ENCODE results near the gene MARK2. TPM values are rescaled to one million over a fixed set of nuclear protein-coding genes. Genes with fewer than 3 reads are reported as not detected.

The MARK2 gene
- total and polyA plus RNA-seq, 2 of the 8 experiments (the other 6 are each of a cell fraction or from before 2014, with no cell fraction given) = 19.3 to 58.5 TPM

DNA sequence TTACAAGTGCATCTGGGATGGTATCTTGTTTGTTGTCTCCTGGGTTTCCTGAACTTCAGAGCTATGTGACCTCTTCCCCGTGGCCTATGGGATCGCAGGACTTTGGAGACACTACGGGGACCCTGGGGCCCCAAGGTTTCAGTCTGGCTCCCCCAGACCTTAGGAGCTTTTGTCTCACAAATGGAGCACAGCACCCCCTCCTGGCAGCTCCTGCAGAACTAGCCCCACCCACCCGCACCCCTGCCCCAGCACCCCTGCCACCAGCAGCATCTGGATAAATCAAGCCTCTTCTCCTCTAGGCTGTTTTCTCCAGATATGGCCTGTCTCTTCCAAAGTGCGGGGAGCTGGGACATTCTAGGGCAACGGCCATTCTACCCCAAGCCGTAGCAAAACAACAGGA is 67.7 kb downstream of the MARK2 start:
- Histone ChIP-seq H3K27me3 (replicated peaks in 1 of 4; ENCODE audit: control insufficient read depth in 3 of 4, extremely low read depth in 1 of 4, insufficient read depth in 3 of 4, low read length in 3 of 4) (no peaks in the 10 kb centered on the region), H4K5ac (ENCODE audit: insufficient read length, low read depth, low read length) (no peak overlapping the region), H3K14ac (ENCODE audit: insufficient read length) (no peak overlapping the region), H2BK20ac (ENCODE audit: low read length) (no peak overlapping the region), H3K23me2 (ENCODE audit: low read depth, low read length) (no peaks in the 10 kb centered on the region; the same call in 1 of the 2 replicates), H3K9ac (replicated peaks in 1 of 4; ENCODE audit: extremely low read depth in 1 of 4, low read depth in 3 of 4, low read length in 3 of 4) (no peak overlapping the region), H3K79me2 (ENCODE audit: control insufficient read depth in 1 of 2, insufficient read depth in 2 of 2, low read length in 2 of 2) (no peaks in the 10 kb centered on the region), H4K20me1 (replicated peaks in 1 of 2; ENCODE audit: control insufficient read depth in 1 of 2, insufficient read depth in 2 of 2, low read length in 2 of 2) (peaks cover 6 to 10% of the 10 kb centered on the region in 2 experiments), H3K23ac (ENCODE audit: insufficient read length) (no peak overlapping the region), H3K9me3 (ENCODE audit: insufficient read depth in 2 of 2, low read depth in 1 of 2, low read length in 1 of 2) (no peaks in the 10 kb centered on the region), H2BK12ac (ENCODE audit: low read depth, low read length) (no peak overlapping the region), H2AK5ac (ENCODE audit: low read depth, low read length) (peak overlapping the region; percentile 55; the same call in 1 of the 2 replicates), H3K4me3 (ENCODE audit: extremely low read depth in 1 of 4, insufficient read depth in 2 of 4, low read depth in 3 of 4, low read length in 4 of 4) (no peak overlapping the region), H3K4me1 (replicated peaks in 1 of 4; ENCODE audit: control insufficient read depth in 3 of 4, insufficient read depth in 4 of 4, low read length in 3 of 4) (peaks cover 6 to 51% (median 41%) of the 10 kb centered on the region in 4 experiments), H3K56ac (replicated peaks; ENCODE audit: insufficient read length, low read depth, low read length) (peak overlapping the region; percentile 2), H4K91ac (replicated peaks; ENCODE audit: insufficient read length, low read length) (no peak overlapping the region), H3K27ac (ENCODE audit: low read depth, low read length) (no peak overlapping the region), H3K18ac (ENCODE audit: extremely low read depth, low read length) (peak overlapping the region; percentile 71), H2BK5ac (ENCODE audit: low read depth, low read length) (0 out of 2 replicates have a peak overlapping the region, but pooled peaks have one; percentile 78), H3K36me3 (ENCODE audit: control insufficient read depth in 2 of 4, insufficient read depth in 4 of 4, low read length in 3 of 4) (peaks cover 12 to 47% (median 22%) of the 10 kb centered on the region in 4 experiments; a peak in 7 of 8 replicates), H2BK120ac (replicated peaks; ENCODE audit: low read depth, low read length) (no peak overlapping the region), H3K4ac (replicated peaks; ENCODE audit: insufficient read length, low read depth, low read length) (no peak overlapping the region), H4K8ac (ENCODE audit: extremely low read depth, insufficient read depth, low read length) (no peak overlapping the region), H3K79me1 (ENCODE audit: low read depth, low read length) (peaks cover 7% of the 10 kb centered on the region), H2BK15ac (ENCODE audit: low read length) (0 out of 2 replicates have a peak overlapping the region, but pooled peaks have one; percentile 72), H2AFZ (ENCODE audit: low read length) (no peak overlapping the region), H3K4me2 (ENCODE audit: insufficient read depth in 1 of 2, low read depth in 2 of 2, low read length in 2 of 2) (no peak overlapping the region; a peak in 1 of 4 replicates)
- POLR2A ChIA-PET (ENCODE audit: partially characterized antibody) = interaction anchor here (0.9 to 6.1 kb wide), 6 partner anchors 9 to 69 kb away, joined by 3 to 74 read pairs (median 4); partner anchors contain the start of gene RCOR2
- FAIRE-seq (no peak), DNase-seq (ENCODE audit: low read depth in 1 of 2, low spot score in 2 of 2) (peak in 1 of 2 experiments; percentile 69)
- WGBS, 2 experiments (ENCODE audit: extremely low coverage in 1 of 2, insufficient coverage in 1 of 2, insufficient read length in 1 of 2, insufficient replicate concordance in 2 of 2, low coverage in 1 of 2, low lambda C conversion rate in 2 of 2, missing lambda C conversion rate in 1 of 2) = 67% methylated on average over 7 of the region's 7 CpGs; no CpG with 5 or more reads in 1 of the 2 experiments
- CTCF ChIA-PET (ENCODE audit: partially characterized antibody) = interaction anchor here (0.5 to 11.1 kb wide), 29 partner anchors 8 to 142 kb away, joined by 3 to 163 read pairs (median 4); partner anchors contain the start of genes MARK2, RCOR2 and ZFTA
- TF ChIP-seq, protein P1, sequence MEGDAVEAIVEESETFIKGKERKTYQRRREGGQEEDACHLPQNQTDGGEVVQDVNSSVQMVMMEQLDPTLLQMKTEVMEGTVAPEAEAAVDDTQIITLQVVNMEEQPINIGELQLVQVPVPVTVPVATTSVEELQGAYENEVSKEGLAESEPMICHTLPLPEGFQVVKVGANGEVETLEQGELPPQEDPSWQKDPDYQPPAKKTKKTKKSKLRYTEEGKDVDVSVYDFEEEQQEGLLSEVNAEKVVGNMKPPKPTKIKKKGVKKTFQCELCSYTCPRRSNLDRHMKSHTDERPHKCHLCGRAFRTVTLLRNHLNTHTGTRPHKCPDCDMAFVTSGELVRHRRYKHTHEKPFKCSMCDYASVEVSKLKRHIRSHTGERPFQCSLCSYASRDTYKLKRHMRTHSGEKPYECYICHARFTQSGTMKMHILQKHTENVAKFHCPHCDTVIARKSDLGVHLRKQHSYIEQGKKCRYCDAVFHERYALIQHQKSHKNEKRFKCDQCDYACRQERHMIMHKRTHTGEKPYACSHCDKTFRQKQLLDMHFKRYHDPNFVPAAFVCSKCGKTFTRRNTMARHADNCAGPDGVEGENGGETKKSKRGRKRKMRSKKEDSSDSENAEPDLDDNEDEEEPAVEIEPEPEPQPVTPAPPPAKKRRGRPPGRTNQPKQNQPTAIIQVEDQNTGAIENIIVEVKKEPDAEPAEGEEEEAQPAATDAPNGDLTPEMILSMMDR (IDR thresholded peaks at IDR 0.05; ENCODE audit: control extremely low read depth in 1 of 3, insufficient read depth in 1 of 3, low read depth in 1 of 3, low read length in 3 of 3) = peak in 2 of 3 experiments; percentile 18 to 22; a peak in 2 of 4 replicates
- TF ChIP-seq RAD21 (IDR thresholded peaks at IDR 0.05 in 1 of 2, conservative IDR thresholded peaks at IDR 0.05 in 1 of 2; ENCODE audit: low read depth in 2 of 2, low read length in 2 of 2) (peak; percentile 28 to 39; a peak in 3 of 4 replicates), EZH2 (IDR thresholded peaks at IDR 0.05; ENCODE audit: low read depth, low read length, severe bottlenecking) (no peak)
